B cell (primary cell): ENCODE data around the gene CPEB3. TPM values are rescaled to one million over a fixed set of nuclear protein-coding genes. Genes with fewer than 3 reads are reported as not detected.
A peak's percentile ranks its signal among the peaks of the same experiment; 100 is the strongest.

Source experiments
- ATAC-seq: fragments of 200-7000 bp; cut with Tn5 transposase; one replicate; pipeline ENCODE4 v1.10.0; 2021; ENCODE audit warnings: low read depth, mild to moderate bottlenecking, moderate number of reproducible peaks, moderate library complexity
- CTCF ChIA-PET: fragments of 350-600 bp; sonication (Branson Sonifier 250); formaldehyde crosslinking; loops from one replicate; lab custom pipeline; 2021; ENCODE audit warnings: antibody characterized with exemption, inconsistent platforms; lab: Charles Lee
- POLR2A ChIA-PET: fragments of 350-600 bp; sonication (Branson Sonifier 250); formaldehyde crosslinking; loops from one replicate; lab custom pipeline; 2021; ENCODE audit warnings: antibody characterized with exemption; lab: Charles Lee
- DNase-seq: peaks from one replicate; pipeline ENCODE4 v3.0.0; 2013
- H2AFZ ChIP-seq: 2 replicates; pipeline ENCODE4 v1.6.1; 2012; ENCODE audit warnings: mild to moderate bottlenecking, low read depth, low read length; ENCODE audit not compliant: insufficient read depth, poor library complexity, severe bottlenecking
- H3K27ac ChIP-seq, 2 donors: 1 replicate in 1 of 2; 2 replicates in 1 of 2; pipeline ENCODE4 v1.5.1; 2012 to 2013; ENCODE audit warnings: low read length in 2 of 2, mild to moderate bottlenecking in 2 of 2, moderate library complexity in 1 of 2
- H3K27me3 ChIP-seq, 4 experiments: fragments of 200-600 bp in 1 of 4; sonication (generic) in 1 of 4; replicated peaks in 1 of 4; 1 replicate in 2 of 4; 2 replicates in 2 of 4; pipeline versions ENCODE4 v1.6.1 to v1.7.0; 2013 to 2016; ENCODE audit warnings: low read length in 3 of 4, mild to moderate bottlenecking in 2 of 4, mixed read lengths in 1 of 4, moderate library complexity in 1 of 4; ENCODE audit not compliant: insufficient read depth in 4 of 4, control insufficient read depth in 3 of 4; ENCODE audit errors: control extremely low read depth in 1 of 4
- H3K36me3 ChIP-seq, 2 experiments: replicated peaks in 1 of 2; 1 replicate in 1 of 2; 2 replicates in 1 of 2; pipeline versions ENCODE4 v1.6.1 to v1.7.1; 2013; ENCODE audit warnings: low read length in 1 of 2; ENCODE audit not compliant: insufficient read depth in 2 of 2, control insufficient read depth in 1 of 2; ENCODE audit errors: control extremely low read depth in 1 of 2, extremely low read depth in 1 of 2
- H3K4me1 ChIP-seq, 2 donors: fragments of 200-600 bp in 1 of 2; sonication (generic) in 1 of 2; 1 replicate in 1 of 2; 2 replicates in 1 of 2; pipeline versions ENCODE4 v1.5.1 to v1.6.1; 2013 to 2017; ENCODE audit warnings: low read length in 2 of 2; ENCODE audit not compliant: control insufficient read depth in 2 of 2, insufficient read depth in 2 of 2
- H3K4me2 ChIP-seq: replicated peaks from 2 replicates; pipeline ENCODE3; 2012; ENCODE audit warnings: mild to moderate bottlenecking, low read depth, low read length; ENCODE audit not compliant: poor library complexity, severe bottlenecking
- H3K4me3 ChIP-seq, 5 experiments: fragments of 200-600 bp in 1 of 5; sonication (generic) in 1 of 5; 1 replicate in 3 of 5; 2 replicates in 2 of 5; pipeline versions ENCODE4 v1.5.1 to v1.7.0; 2011 to 2016; ENCODE audit warnings: low read length in 4 of 5, mild to moderate bottlenecking in 4 of 5, low read depth in 2 of 5, control low read depth in 1 of 5, moderate library complexity in 1 of 5; ENCODE audit not compliant: insufficient read depth in 1 of 5; ENCODE audit errors: control extremely low read depth in 1 of 5, extremely low read depth in 1 of 5
- H3K79me2 ChIP-seq: fragments of 200-600 bp; sonication (generic); one replicate; pipeline ENCODE4 v1.6.0; 2016; ENCODE audit warnings: low read length; ENCODE audit not compliant: control insufficient read depth, insufficient read depth
- H3K9ac ChIP-seq: fragments of 200-600 bp; sonication (generic); 2 replicates; pipeline ENCODE4 v1.6.1; 2017; ENCODE audit warnings: mild to moderate bottlenecking, low read length, moderate library complexity
- H3K9me3 ChIP-seq, 3 donors: one replicate each; pipeline versions ENCODE4 v1.6.1 to v1.7.1; 2013; ENCODE audit warnings: low read length in 2 of 3; ENCODE audit not compliant: control insufficient read depth in 2 of 3, insufficient read depth in 1 of 3; ENCODE audit errors: control extremely low read depth in 1 of 3
- H4K20me1 ChIP-seq: 2 replicates; pipeline ENCODE4 v1.6.0; 2012; ENCODE audit warnings: mild to moderate bottlenecking, low read length; ENCODE audit not compliant: insufficient read depth, control insufficient read depth, poor library complexity, severe bottlenecking
- H3K27ac Mint-ChIP-seq: one replicate; pipeline ENCODE4 v1.8.0; 2021; ENCODE audit warnings: mixed read lengths
- H3K27me3 Mint-ChIP-seq: one replicate; pipeline ENCODE4 v1.8.0; 2021; ENCODE audit warnings: mixed read lengths
- H3K4me1 Mint-ChIP-seq: one replicate; pipeline ENCODE4 v1.8.0; 2021; ENCODE audit warnings: mixed read lengths
- H3K4me3 Mint-ChIP-seq: one replicate; pipeline ENCODE4 v1.8.0; 2021; ENCODE audit warnings: mixed read lengths
- H3K9me3 Mint-ChIP-seq: one replicate; pipeline ENCODE4 v1.8.0; 2022; ENCODE audit warnings: mixed read lengths; ENCODE audit not compliant: insufficient read depth
- EZH2 ChIP-seq: IDR thresholded peaks from 2 replicates; pipeline ENCODE4 v1.6.1; 2012; ENCODE audit warnings: borderline replicate concordance, low read depth, mild to moderate bottlenecking, moderate library complexity, low read length; ENCODE audit not compliant: insufficient read depth, poor library complexity, severe bottlenecking
- WGBS: methylation state at CpG from one replicate; pipeline ENCODE4 v1.1.5; 2013; ENCODE audit warnings: missing lambda C conversion rate; ENCODE audit not compliant: insufficient coverage; 5-methylcytosine and 5-hydroxymethylcytosine counted together
- intact Hi-C: fragments of 100-400 bp; cut with micrococcal nuclease; formaldehyde crosslinking; loops from one replicate; pipeline ENCODE4 v1.10.0; 2022
- polyA plus RNA-seq: library from polyadenylated mRNA; depleted of rRNA; stranded (reverse); fragments of >200 nt; gene quantifications from 2 replicates; pipeline ENCODE4 v1.2.3, GENCODE V29; 2012
- total RNA-seq, 2 donors: library from RNA; stranded (reverse); fragments of 120-200 nt in 1 of 2; gene quantifications; 1 replicate in 1 of 2; 2 replicates in 1 of 2; pipeline versions ENCODE4 v1.2.3 to v1.2.4, GENCODE V29; 2013 to 2022
- TF ChIP-seq, protein P1 (sequence below): fragments of 200-600 bp; IDR thresholded peaks from one replicate; pipeline ENCODE4 v1.8.0; 2022; ENCODE audit warnings: antibody characterized with exemption, mild to moderate bottlenecking

CPEB3 gene
- total and polyA plus RNA-seq, 2 donors (not counting 1 experiment from before 2014, with no cell fraction given), result 1.6 to 6.7 TPM

- Histone ChIP-seq H3K9me3 (no peaks in the 10 kb centered on the region), H3K4me1 (peaks cover 9 to 11% of the 10 kb centered on the region in 2 donors), H4K20me1 (no peaks in the 10 kb centered on the region), H3K27me3 (no peaks in the 10 kb centered on the region), H3K36me3 (peaks cover 2 to 11% of the 10 kb centered on the region in 2 experiments), H3K4me2 (no peak overlapping the region), H3K4me3 (no peak overlapping the region), H3K79me2 (no peaks in the 10 kb centered on the region), H2AFZ (no peak overlapping the region), H3K27ac (no peak overlapping the region), H3K9ac (no peak overlapping the region)
- ChIA-PET CTCF (no interaction called here), POLR2A (no interaction called here)
- no peak for DNase-seq
- Mint-ChIP-seq H3K27ac (no peak overlapping the region), H3K9me3 (no peaks in the 10 kb centered on the region), H3K4me3 (no peak overlapping the region), H3K27me3 (no peaks in the 10 kb centered on the region), H3K4me1 (peaks cover 12% of the 10 kb centered on the region)
- TF ChIP-seq EZH2, result no peak
- ATAC-seq, result no peak
- WGBS, result 96% methylated on average over 16 of the region's 18 CpGs
- intact Hi-C loops, result no loop called here
These were observed 238.8 kb downstream of the CPEB3 start for GRCh38 chr10:92052088-92052487.

GRCh38 chr10:92047215-92047614 is 243.7 kb downstream of the CPEB3 start:
- Histone ChIP-seq H3K4me2 (no peak overlapping the region), H3K27ac (peak overlapping the region in 1 of 2 donors; percentile 41), H2AFZ (no peak overlapping the region), H3K79me2 (no peaks in the 10 kb centered on the region), H3K4me3 (no peak overlapping the region), H3K4me1 (peaks cover 9 to 11% of the 10 kb centered on the region in 2 donors), H3K36me3 (peaks cover 0 to 3% of the 10 kb centered on the region in 2 experiments), H3K9ac (no peak overlapping the region), H3K27me3 (no peaks in the 10 kb centered on the region), H4K20me1 (no peaks in the 10 kb centered on the region), H3K9me3 (no peaks in the 10 kb centered on the region)
- H3K9me3 Mint-ChIP-seq, result no peaks in the 10 kb centered on the region
- DNase-seq (no peak), ATAC-seq (no peak)
- ChIA-PET CTCF (no interaction called here), POLR2A (interaction anchor here (0.7 kb wide), 1 partner anchor 545 kb away, joined by 4 read pairs; no protein-coding TSS in a partner anchor)
- intact Hi-C loops, result no loop called here
- peaks cover 12% of the 10 kb centered on the region for H3K4me1 Mint-ChIP-seq
- H3K27me3 Mint-ChIP-seq, result no peaks in the 10 kb centered on the region
- no peak overlapping the region for H3K27ac Mint-ChIP-seq
- H3K4me3 Mint-ChIP-seq, result no peak overlapping the region
- no peak for TF ChIP-seq EZH2
- TF ChIP-seq, protein P1, sequence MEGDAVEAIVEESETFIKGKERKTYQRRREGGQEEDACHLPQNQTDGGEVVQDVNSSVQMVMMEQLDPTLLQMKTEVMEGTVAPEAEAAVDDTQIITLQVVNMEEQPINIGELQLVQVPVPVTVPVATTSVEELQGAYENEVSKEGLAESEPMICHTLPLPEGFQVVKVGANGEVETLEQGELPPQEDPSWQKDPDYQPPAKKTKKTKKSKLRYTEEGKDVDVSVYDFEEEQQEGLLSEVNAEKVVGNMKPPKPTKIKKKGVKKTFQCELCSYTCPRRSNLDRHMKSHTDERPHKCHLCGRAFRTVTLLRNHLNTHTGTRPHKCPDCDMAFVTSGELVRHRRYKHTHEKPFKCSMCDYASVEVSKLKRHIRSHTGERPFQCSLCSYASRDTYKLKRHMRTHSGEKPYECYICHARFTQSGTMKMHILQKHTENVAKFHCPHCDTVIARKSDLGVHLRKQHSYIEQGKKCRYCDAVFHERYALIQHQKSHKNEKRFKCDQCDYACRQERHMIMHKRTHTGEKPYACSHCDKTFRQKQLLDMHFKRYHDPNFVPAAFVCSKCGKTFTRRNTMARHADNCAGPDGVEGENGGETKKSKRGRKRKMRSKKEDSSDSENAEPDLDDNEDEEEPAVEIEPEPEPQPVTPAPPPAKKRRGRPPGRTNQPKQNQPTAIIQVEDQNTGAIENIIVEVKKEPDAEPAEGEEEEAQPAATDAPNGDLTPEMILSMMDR, result no peak
